GM19452 (cell line): ENCODE measurements around the gene TMEM131.
A peak's percentile ranks its signal among the peaks of the same experiment; 100 is the strongest.
"Not testable (repeated sequence)": the region's sequence is repeated elsewhere in the genome, so short reads cannot be mapped to it uniquely, and the experiment has no call there.

Source experiments
- ATAC-seq: cut with Tn5 transposase; IDR thresholded peaks from one replicate; pipeline ENCODE4 v1.9.1; 2021; ENCODE audit not compliant: unreplicated experiment

TMEM131 gene

GRCh38 chr2:97958184-97958583 is 37.6 kb downstream of the TMEM131 start:
- ATAC-seq: no peak

DNA sequence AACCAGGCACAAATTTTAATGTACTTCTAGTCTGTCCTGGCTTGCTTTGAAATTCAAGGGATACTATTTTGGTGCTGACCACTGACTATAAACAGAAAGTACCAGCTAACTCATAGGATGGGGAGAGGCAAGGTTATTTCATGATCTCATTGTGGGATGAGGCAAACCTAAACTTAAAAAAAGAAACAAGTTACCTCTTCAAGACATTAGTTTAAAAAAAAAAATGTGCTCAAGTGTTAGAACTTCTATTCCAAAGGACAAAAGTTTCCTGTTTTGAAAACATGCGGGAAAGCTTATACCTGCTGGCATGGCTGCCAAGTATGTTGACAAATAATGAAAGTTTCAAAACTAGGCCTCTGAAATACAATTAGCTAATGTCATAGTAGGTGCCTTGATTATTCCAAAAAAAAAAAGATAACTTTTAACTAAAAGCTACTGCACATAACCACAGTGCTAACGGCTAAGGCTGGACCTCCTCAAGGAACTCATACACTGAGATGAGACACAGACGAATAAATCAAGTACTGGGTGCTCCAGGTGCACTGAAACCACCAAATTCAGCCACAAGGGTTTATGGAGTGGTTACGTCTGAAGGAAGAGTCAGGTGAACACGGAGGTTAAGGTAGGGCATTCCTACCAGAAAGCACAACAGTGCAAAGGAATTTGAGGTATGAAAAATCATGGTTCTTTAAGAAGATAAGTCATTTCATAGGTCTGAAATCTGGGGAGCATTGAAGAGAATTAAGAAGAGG is 38.1 kb downstream of the TMEM131 start:
- ATAC-seq: no peak

- not testable (repeated sequence) for ATAC-seq
Observed at GRCh38 chr2:97956753-97957152, 39.0 kb downstream of the TMEM131 start.

DNA sequence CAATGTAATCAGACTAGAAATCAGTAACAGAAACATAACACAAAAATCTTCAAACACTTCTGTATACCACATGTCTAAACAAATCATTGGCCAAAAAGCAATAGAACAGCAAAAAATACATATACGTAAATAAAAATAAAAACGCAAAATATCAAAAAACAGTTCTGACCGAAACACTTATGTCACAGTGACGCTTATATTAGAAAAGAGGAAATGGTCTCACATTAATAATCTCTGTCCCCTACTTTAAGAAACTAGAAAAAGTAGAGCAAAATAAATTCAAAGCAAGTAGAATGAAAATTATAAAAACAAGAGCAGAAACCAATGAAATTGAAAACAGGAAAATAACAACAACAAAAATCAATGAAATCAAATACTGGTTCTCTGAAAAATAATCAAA is 41.9 kb downstream of the TMEM131 start:
- no peak for ATAC-seq

- no peak for ATAC-seq
Observed at GRCh38 chr2:97952357-97952756, 43.4 kb downstream of the TMEM131 start.

DNA sequence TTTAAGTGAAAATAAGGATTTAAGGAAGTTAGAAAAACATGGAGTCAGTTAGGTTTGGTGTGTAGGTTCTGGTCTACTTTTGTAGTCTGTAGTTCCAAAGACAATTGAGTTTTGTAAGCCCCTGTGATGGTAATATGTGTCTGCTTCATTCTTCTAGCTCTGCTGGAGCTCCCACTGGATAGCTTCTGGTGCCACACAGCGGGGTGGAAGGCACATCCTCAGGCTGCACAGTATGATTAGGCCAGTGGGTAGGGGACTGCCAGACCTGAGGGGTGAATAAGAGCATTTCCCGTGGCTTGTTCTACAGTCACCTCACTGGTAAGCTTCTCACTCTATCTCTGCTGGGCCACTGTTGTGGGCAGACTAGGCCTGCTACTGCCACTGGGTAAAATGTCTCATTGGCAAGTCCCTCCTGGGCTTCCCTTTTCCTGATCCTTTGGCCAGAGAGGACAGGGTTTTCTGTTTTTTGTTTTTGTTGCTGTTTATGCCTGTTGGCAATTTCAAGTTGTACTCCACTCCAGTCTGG is 44.5 kb downstream of the TMEM131 start:
- ATAC-seq: no peak

DNA sequence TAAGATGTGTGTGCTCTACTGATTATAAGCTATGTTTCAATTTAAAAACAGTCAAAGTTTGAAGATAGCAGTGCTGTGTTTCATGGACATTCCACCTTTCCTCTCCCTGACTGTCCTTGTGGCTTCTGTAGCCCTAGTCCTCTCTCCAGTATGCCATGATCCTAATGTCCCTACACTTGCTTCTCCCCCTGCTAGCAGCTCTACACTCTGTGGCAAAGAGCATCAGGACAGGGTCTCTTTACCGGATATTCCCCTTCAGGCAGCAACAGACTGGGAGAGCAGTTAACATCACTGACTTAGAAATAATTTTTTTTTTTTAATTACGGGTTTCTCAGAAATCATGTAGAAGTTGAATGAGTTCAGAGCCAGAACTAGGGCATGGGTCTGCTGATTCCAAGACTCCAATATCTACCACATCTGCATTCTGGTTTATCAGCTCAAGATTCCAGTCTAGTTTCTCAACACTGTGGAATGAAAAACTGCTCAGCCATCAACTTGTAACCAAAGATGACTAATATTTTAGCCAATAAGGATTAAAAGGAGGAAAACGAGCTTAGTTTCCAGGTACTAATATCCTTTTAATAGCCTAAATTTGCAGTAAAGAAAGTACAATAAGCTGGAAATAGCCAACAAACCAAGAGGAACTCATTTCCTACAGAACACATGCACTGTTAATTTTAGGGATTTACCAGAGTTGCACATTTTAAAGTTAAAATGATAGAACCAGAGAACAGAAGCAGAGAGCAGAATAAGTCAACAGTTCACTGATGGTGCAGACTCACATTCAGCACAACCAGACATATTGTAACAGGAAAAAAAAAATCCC is 45.2 kb downstream of the TMEM131 start:
- ATAC-seq: no peak

DNA sequence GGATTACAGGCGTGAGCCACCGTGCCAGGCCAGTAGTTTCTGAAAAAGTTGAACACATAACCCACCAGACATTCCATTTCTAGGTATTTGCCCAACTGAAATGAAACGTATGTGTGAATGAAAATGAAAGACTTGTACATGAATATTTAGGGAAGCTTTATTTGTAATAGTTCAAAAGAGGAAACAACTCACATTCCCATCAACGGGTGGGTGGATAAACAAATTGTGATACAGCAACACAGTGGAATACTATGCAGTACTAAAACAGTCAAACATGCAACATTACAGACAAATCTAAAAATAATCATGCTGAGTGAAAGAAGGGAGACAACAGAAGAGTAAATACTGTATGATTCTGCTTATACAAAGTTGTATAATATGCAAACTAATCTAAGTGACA is 46.8 kb downstream of the TMEM131 start:
- no peak for ATAC-seq

GRCh38 chr2:97945791-97946190 is 50.0 kb downstream of the TMEM131 start:
- ATAC-seq: no peak

DNA sequence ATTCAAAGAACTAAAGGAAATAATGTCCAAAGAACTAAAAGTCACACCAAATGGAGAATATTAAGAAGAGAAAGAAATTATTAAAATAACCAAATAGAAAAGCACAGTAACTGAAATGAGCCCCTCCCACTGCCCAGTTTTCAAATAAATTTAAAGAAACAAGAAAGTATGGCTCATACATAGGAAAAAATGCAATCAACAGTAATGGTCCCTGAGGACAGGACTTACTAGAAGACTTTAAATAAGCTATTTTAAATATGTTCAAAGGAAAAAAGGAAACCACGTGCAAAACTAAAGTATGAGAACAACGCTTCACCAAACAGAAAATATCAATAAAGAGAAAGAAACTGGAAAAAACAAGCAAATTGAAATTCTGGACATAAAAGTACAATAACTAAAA is 58.9 kb downstream of the TMEM131 start:
- ATAC-seq: no peak

GRCh38 chr2:97936199-97936598 is 59.5 kb downstream of the TMEM131 start:
- ATAC-seq: no peak

GRCh38 chr2:97935719-97936161 is 60.0 kb downstream of the TMEM131 start:
- ATAC-seq: no peak

DNA sequence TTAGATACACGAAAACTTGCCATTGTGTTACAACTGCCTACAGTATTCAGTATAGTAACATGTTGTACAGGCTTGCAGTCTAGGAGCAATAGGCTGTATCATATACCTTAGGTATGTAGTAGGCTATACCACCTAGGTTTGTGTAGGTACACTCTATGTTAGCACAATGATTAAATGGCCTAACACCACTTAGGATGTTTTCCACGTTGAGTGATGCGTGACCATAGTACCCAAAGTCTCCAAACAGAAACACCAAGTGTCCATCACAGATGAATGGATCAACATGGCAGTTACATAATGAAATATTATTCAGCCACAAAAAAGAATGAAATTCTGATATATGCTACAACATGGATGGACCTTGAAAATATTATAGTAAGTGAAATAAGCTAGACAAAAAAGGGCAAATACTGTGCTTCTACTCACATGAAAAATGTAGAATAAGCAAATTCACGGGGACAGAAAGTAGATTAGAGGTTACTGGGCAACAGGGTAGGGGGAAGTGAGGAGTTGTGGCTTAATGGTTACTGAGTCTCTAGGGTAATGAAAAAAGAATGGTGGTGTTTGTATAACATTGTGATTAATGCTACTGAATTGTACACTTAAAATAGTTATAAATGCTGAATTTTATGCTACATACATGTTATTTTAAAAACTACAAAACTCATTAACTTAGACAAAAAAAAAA is 62.6 kb downstream of the TMEM131 start:
- peak; percentile 57 for ATAC-seq

GRCh38 chr2:97931858-97932225 is 63.9 kb downstream of the TMEM131 start:
- ATAC-seq: no peak

- ATAC-seq: no peak
Observed at GRCh38 chr2:97931118-97931857, 64.5 kb downstream of the TMEM131 start.

GRCh38 chr2:97928591-97928990 is 67.2 kb downstream of the TMEM131 start:
- no peak for ATAC-seq

DNA sequence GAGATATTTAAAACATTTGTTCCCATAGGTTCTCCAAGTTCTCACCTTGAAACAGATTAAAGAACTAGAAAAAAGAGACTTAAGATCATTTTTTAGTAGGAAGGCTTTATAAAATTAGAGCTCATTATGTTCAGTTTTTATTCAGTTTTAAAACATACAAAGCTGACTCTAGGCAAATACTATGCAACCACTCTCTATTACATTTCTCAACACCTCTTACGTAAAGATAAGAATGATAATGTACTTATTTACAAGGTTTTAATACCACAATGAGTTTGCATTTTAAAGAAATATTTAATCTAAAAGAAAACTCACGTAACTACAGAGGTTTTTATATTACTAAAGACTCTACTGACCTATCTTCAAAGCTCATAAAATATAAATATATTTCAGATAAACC is 68.8 kb downstream of the TMEM131 start:
- no peak for ATAC-seq

DNA sequence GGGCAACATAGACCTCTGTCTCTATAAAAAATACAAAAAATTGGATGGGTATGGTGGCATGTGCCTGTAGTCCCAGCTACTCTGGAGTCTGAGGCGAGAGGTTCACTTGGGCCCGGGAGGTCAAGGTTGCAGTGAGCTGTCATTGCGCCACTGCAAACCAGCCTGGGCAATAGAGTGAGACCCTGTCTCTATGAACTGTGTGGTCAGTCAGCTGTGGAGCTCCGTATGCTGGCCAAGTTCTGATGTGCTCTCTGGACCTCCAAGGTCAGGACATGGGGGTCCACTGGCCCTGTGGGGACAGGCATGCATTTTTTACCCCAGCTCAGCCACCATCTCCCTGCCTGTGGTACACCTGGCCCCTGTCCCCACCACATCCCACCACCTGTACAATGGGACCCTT is 71.6 kb downstream of the TMEM131 start:
- ATAC-seq: no peak

DNA sequence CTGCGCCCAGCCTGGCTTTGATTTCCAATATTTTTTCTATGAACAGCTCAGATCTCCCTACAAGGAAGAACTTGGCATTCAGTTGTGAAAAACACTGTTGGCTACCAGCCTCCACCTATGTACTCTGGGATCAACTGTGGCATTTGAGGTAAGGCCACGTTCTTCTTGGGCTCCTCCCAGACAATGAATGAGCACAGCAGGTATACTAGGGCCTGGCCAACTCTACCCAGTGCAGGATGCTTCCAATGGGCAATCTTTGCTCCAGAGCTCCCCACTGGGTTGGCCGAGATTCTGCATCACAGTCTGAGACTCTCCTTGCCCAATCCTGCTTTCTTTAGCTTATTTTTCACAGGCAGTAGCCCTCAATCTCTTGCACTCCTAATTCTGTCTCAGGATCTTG is 75.9 kb downstream of the TMEM131 start:
- ATAC-seq: no peak

DNA sequence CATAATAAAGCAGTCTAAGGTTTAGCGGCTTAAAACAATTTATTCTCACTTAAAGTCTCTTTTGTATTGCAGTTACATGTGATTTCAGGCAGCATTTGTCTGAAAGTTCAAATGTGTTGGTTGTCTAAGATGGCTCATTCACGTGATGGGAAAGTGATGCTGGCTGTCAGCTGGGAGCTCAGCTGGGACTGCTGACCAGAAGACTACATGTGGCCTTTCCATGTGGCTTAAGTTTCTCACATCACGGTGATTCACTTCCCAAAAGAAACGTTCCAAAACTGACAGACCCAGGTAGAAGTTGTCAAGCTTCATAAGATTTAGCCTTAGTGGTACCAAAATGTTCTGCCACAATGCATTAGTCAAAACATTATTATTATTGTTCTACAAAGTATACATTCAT is 76.9 kb downstream of the TMEM131 start:
- no peak for ATAC-seq

GRCh38 chr2:97917668-97918067 is 78.1 kb downstream of the TMEM131 start:
- not testable (repeated sequence) for ATAC-seq
